ENCODE data around the gene MED20. TPM values are rescaled to one million over a fixed set of nuclear protein-coding genes. Genes with fewer than 3 reads are reported as not detected.

MED20 gene
- total and polyA plus RNA-seq, 2 donors (not counting 3 experiments of a cell fraction or from before 2014, with no cell fraction given), result 30.4 to 37.8 TPM

DNA sequence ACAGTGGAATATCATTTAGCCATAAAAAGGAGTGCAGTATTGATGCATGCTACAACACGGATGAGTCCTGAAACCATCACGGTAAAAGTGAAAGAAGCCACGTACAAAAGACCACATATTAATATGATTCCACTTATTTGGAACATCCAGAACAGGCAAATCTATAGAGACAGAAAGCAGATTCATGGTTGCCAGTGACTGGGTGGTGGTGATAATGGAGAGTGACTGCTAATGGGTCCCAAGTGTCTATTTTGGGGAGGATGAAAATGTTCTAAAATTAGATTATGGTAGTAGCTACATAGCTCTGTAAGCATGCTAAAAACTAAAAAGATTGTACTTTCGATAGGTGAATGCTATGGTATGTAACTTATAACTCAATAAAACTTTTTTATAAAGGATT lies 39.1 kb upstream of the MED20 start:
- CTCF ChIA-PET, result interaction anchor here (2.4 kb wide), 1 partner anchor 16 kb away, joined by 7 read pairs; no protein-coding TSS in a partner anchor
- H3K9ac ChIP-seq (replicated peaks; ENCODE audit: extremely low read depth, insufficient read depth, low read length), result no peak overlapping the region
- H2AFZ ChIP-seq (ENCODE audit: low read depth, low read length), result no peak overlapping the region
- H3K4me1 ChIP-seq (ENCODE audit: control insufficient read depth, extremely low read depth, insufficient read depth, low read length), result no peaks in the 10 kb centered on the region
- no peak overlapping the region for H3K4me2 ChIP-seq (ENCODE audit: insufficient read depth, low read length)
- H3K27ac ChIP-seq (ENCODE audit: insufficient read depth, low read depth, low read length), result no peak overlapping the region
- H3K9me3 ChIP-seq (replicated peaks; ENCODE audit: control insufficient read depth, insufficient read depth, low read length), result no peaks in the 10 kb centered on the region
- dilution Hi-C loops (cut with MboI; ENCODE audit: extremely low pct_ligation_motif_present, low sequenced_read_pairs), result no loop called here
- H3K36me3 ChIP-seq (ENCODE audit: control insufficient read depth in 2 of 2, extremely low read depth in 1 of 2, insufficient read depth in 2 of 2, low read length in 2 of 2), result no peaks in the 10 kb centered on the region
- DNase-seq (ENCODE audit: low read depth, low spot score) (no peak), FAIRE-seq (no peak)
- H3K9me1 ChIP-seq (replicated peaks; ENCODE audit: control insufficient read depth, extremely low read depth, insufficient read depth, low read length), result no peaks in the 10 kb centered on the region
- H4K20me1 ChIP-seq (replicated peaks; ENCODE audit: control insufficient read depth, extremely low read depth, insufficient read depth, low read length), result no peaks in the 10 kb centered on the region
- BruUV-seq (replicated peaks), result no TSS peak
- TF ChIP-seq MAX (IDR thresholded peaks at IDR 0.05; ENCODE audit: insufficient read depth, insufficient read length), result no peak
- no peak for TF ChIP-seq POLR2A (IDR thresholded peaks at IDR 0.05; ENCODE audit: low read depth, low read length)
- no peak for TF ChIP-seq EZH2 (IDR thresholded peaks at IDR 0.05; ENCODE audit: borderline replicate concordance, low read depth, low read length, severe bottlenecking)
- TF ChIP-seq CTCF (IDR thresholded peaks at IDR 0.05; ENCODE audit: extremely low read depth in 1 of 2, insufficient read depth in 1 of 2, low read depth in 1 of 2, low read length in 2 of 2), result no peak
- no peak for TF ChIP-seq FOS (IDR thresholded peaks at IDR 0.05; ENCODE audit: borderline replicate concordance, insufficient read depth, low read length)
- intact Hi-C loops (cut with micrococcal nuclease), result no loop called here
- POLR2A ChIA-PET, result no interaction called here
- H3K27me3 ChIP-seq (ENCODE audit: control insufficient read depth in 2 of 2, insufficient read depth in 2 of 2, low read length in 2 of 2), result no peaks in the 10 kb centered on the region
- H3K79me2 ChIP-seq (ENCODE audit: control insufficient read depth, insufficient read depth, low read length), result no peaks in the 10 kb centered on the region
- no peak overlapping the region for H3K4me3 ChIP-seq (replicated peaks in 1 of 3; ENCODE audit: insufficient read depth in 1 of 3, low read depth in 1 of 3, low read length in 3 of 3)

Data from endothelial cell of umbilical vein (primary cell).